ENCODE data around the gene MBTPS2. TPM values are rescaled to one million over a fixed set of nuclear protein-coding genes. Genes with fewer than 3 reads are reported as not detected.

The MBTPS2 gene
- 16.9 TPM for total RNA-seq

GRCh38 chrX:21839334-21840192, at the start of gene MBTPS2:
MBTPS2 (plus strand) TSS chrX:21839617; CDS start chrX:21839735, 118 bp downstream.

GRCh38 chrX:21855937-21856415, 16.6 kb downstream of the MBTPS2 start, which contains the start of gene YY2:
YY2 (plus strand) TSS chrX:21855987; CDS start chrX:21856485, 498 bp downstream.

Small RNAs within 50 kb of the gene (small RNA-seq; reads per million reads assigned to genes)
- not detected for gene U73479.1 (ENCODE audit: low replicate concordance)

Other genes with a start within 250 kb of the MBTPS2 start
- gene KLHL34, start 181.3 kb upstream of the MBTPS2 start, total RNA-seq: 0.53 TPM
- gene SMPX, start 81.5 kb upstream of the MBTPS2 start, total RNA-seq: 73.3 TPM
- gene YY2, start 16.4 kb downstream of the MBTPS2 start, total RNA-seq: 2.5 TPM
- gene SMS, start 101.1 kb downstream of the MBTPS2 start, total RNA-seq: 102 TPM
- gene PHEX, start 192.7 kb downstream of the MBTPS2 start, total RNA-seq: 0.18 TPM

Data from metanephros (tissue), 2 donors.